ENCODE data around the gene PHLDB3.

Gene PHLDB3

DNA sequence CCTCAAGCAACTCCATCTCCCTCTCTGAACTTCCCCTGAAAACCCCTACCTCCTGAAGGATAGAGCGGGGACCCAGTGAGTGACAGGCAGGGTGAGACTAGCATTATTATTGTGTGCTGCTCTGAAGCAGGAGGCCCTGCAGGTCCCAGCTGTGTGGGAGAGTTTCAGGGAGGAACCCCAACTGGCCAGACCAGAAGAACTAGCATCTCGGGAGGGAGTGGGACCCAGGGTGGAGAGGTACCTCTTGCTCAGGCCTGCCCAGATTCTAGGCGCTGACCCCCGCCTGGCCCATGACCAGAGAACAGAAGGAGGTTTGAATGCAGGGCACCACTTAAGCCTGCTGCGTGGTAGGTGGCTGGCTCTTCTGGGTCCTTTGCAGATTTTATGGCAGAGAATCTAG, 33.5 kb downstream of the PHLDB3 start:
- Histone ChIP-seq H3K9me2 (replicated peaks; ENCODE audit: control insufficient read depth, low read length) (no peaks in the 10 kb centered on the region), H3K4me1 (ENCODE audit: control insufficient read depth, low read length) (no peaks in the 10 kb centered on the region), H3K27me3 (ENCODE audit: control insufficient read depth, low read length) (no peaks in the 10 kb centered on the region), H3K79me2 (ENCODE audit: control insufficient read depth, low read length) (no peaks in the 10 kb centered on the region), H3K27ac (ENCODE audit: low read depth, low read length) (no peak overlapping the region), H3K36me3 (ENCODE audit: control insufficient read depth, low read length) (no peaks in the 10 kb centered on the region), H4K20me1 (ENCODE audit: control insufficient read depth, insufficient read depth, low read depth, low read length) (no peaks in the 10 kb centered on the region), H3K4me3 (ENCODE audit: low read length) (no peak overlapping the region), H3K4me2 (ENCODE audit: low read length) (no peak overlapping the region), H3K9me3 (ENCODE audit: control insufficient read depth, insufficient read depth, low read length) (no peaks in the 10 kb centered on the region), H3F3A (ENCODE audit: control insufficient read depth, insufficient read depth) (no peaks in the 10 kb centered on the region)
- no peak for TF ChIP-seq EZH2phosphoT487 (IDR thresholded peaks at IDR 0.05; ENCODE audit: borderline replicate concordance, low read length)
- TF ChIP-seq, protein P1, sequence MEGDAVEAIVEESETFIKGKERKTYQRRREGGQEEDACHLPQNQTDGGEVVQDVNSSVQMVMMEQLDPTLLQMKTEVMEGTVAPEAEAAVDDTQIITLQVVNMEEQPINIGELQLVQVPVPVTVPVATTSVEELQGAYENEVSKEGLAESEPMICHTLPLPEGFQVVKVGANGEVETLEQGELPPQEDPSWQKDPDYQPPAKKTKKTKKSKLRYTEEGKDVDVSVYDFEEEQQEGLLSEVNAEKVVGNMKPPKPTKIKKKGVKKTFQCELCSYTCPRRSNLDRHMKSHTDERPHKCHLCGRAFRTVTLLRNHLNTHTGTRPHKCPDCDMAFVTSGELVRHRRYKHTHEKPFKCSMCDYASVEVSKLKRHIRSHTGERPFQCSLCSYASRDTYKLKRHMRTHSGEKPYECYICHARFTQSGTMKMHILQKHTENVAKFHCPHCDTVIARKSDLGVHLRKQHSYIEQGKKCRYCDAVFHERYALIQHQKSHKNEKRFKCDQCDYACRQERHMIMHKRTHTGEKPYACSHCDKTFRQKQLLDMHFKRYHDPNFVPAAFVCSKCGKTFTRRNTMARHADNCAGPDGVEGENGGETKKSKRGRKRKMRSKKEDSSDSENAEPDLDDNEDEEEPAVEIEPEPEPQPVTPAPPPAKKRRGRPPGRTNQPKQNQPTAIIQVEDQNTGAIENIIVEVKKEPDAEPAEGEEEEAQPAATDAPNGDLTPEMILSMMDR (IDR thresholded peaks at IDR 0.05; ENCODE audit: low read depth, low read length, poor library complexity, severe bottlenecking) = no peak

DNA sequence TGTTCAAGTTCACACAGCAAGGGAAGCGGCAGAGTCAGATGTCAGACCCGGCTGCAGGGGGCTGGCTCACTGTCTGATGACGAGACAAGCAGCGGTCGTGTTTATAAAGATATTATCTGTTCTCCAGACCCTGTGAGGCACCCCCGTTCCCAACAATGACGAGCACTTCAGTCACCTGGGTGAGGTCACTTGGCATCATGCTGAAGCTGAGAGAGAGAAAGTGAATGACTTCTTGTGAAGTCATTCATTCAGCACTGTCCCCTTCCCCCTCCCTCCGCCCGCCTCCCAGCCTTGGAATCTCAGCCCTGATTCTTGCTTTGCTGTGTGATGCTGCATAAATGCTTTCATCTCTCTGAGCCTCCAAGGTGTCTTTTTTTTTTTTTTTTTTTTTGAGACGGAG, 34.3 kb downstream of the PHLDB3 start:
- no peaks in the 10 kb centered on the region for H3K9me3 ChIP-seq (ENCODE audit: control insufficient read depth, insufficient read depth, low read length)
- no peaks in the 10 kb centered on the region for H3K36me3 ChIP-seq (ENCODE audit: control insufficient read depth, low read length)
- H3K27ac ChIP-seq (ENCODE audit: low read depth, low read length) = no peak overlapping the region
- H3K4me3 ChIP-seq (ENCODE audit: low read length) = no peak overlapping the region
- H3K4me2 ChIP-seq (ENCODE audit: low read length) = no peak overlapping the region
- H3K9me2 ChIP-seq (replicated peaks; ENCODE audit: control insufficient read depth, low read length) = no peaks in the 10 kb centered on the region
- no peaks in the 10 kb centered on the region for H3K4me1 ChIP-seq (ENCODE audit: control insufficient read depth, low read length)
- H4K20me1 ChIP-seq (ENCODE audit: control insufficient read depth, insufficient read depth, low read depth, low read length) = no peaks in the 10 kb centered on the region
- no peaks in the 10 kb centered on the region for H3K79me2 ChIP-seq (ENCODE audit: control insufficient read depth, low read length)
- TF ChIP-seq, protein P1 (IDR thresholded peaks at IDR 0.05; ENCODE audit: low read depth, low read length, poor library complexity, severe bottlenecking) = no peak
- no peak for TF ChIP-seq EZH2phosphoT487 (IDR thresholded peaks at IDR 0.05; ENCODE audit: borderline replicate concordance, low read length)
- H3F3A ChIP-seq (ENCODE audit: control insufficient read depth, insufficient read depth) = no peaks in the 10 kb centered on the region
- H3K27me3 ChIP-seq (ENCODE audit: control insufficient read depth, low read length) = no peaks in the 10 kb centered on the region

DNA sequence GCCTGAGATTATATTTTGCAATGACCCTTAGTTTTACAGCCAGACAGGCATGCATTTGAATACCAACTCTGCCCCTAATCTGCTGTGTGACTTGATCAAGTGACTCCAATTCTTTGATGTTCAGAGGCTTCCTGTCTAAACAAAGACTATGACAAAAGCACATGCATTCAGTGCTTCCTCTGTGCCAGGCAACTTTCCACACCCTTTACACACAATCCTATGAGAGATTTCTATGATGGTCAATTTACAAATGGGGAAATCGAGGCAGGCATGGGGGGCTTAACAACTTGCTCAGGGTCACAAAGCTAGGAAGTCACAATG, 35.4 kb downstream of the PHLDB3 start:
- Histone ChIP-seq H3K36me3 (ENCODE audit: control insufficient read depth, low read length) (no peaks in the 10 kb centered on the region), H4K20me1 (ENCODE audit: control insufficient read depth, insufficient read depth, low read depth, low read length) (no peaks in the 10 kb centered on the region), H3K4me3 (ENCODE audit: low read length) (no peak overlapping the region), H3K27ac (ENCODE audit: low read depth, low read length) (no peak overlapping the region), H3K27me3 (ENCODE audit: control insufficient read depth, low read length) (no peaks in the 10 kb centered on the region), H3F3A (ENCODE audit: control insufficient read depth, insufficient read depth) (no peaks in the 10 kb centered on the region), H3K79me2 (ENCODE audit: control insufficient read depth, low read length) (no peaks in the 10 kb centered on the region), H3K4me2 (ENCODE audit: low read length) (no peak overlapping the region), H3K9me2 (replicated peaks; ENCODE audit: control insufficient read depth, low read length) (no peaks in the 10 kb centered on the region), H3K4me1 (ENCODE audit: control insufficient read depth, low read length) (peaks cover 2% of the 10 kb centered on the region), H3K9me3 (ENCODE audit: control insufficient read depth, insufficient read depth, low read length) (no peaks in the 10 kb centered on the region)
- TF ChIP-seq, protein P1 (IDR thresholded peaks at IDR 0.05; ENCODE audit: low read depth, low read length, poor library complexity, severe bottlenecking) = no peak
- TF ChIP-seq EZH2phosphoT487 (IDR thresholded peaks at IDR 0.05; ENCODE audit: borderline replicate concordance, low read length) = no peak

All from DOHH2 (cell line).